ENCODE results near the gene MYBL2.

- TF ChIP-seq POLR2A (IDR thresholded peaks at IDR 0.05) = no peak
- no peak for TF ChIP-seq CTCF (IDR thresholded peaks at IDR 0.05)
Measured at GRCh38 chr20:43727980-43728590, 61.2 kb downstream of the MYBL2 start.
